CD4-positive, alpha-beta T cell treated with Interleukin-15 for 4 hours (primary cell): ENCODE measurements around the gene CD7.

ENCODE experiments used
- DNase-seq: peaks from one replicate; pipeline ENCODE4 v3.0.0-alpha.2; 2020; ENCODE audit warnings: low spot score

The CD7 gene

GRCh38 chr17:82328141-82328993 is 11.0 kb upstream of the CD7 start:
- no peak for DNase-seq

GRCh38 chr17:82327757-82328140 is 10.3 kb upstream of the CD7 start:
- no peak for DNase-seq

- no peak for DNase-seq
Observed at GRCh38 chr17:82327289-82327688, 9.9 kb upstream of the CD7 start.

- DNase-seq: no peak
Observed at GRCh38 chr17:82325286-82326180, 8.1 kb upstream of the CD7 start.

- no peak for DNase-seq
Observed at GRCh38 chr17:82324566-82325285, 7.3 kb upstream of the CD7 start.

- no peak for DNase-seq
Observed at GRCh38 chr17:82323514-82324234, 6.3 kb upstream of the CD7 start.

- DNase-seq: no peak
Observed at GRCh38 chr17:82322526-82323453, 5.4 kb upstream of the CD7 start.

- DNase-seq: no peak
Observed at GRCh38 chr17:82321947-82322466, 4.6 kb upstream of the CD7 start.

GRCh38 chr17:82320956-82321927 is 3.8 kb upstream of the CD7 start:
- DNase-seq: peak; percentile 84

GRCh38 chr17:82320140-82320840 is 2.9 kb upstream of the CD7 start:
- no peak for DNase-seq

GRCh38 chr17:82319619-82320062 is 2.2 kb upstream of the CD7 start:
- DNase-seq: no peak

GRCh38 chr17:82318772-82319606 is 1.6 kb upstream of the CD7 start:
- DNase-seq: no peak

- no peak for DNase-seq
Observed at GRCh38 chr17:82318169-82318498, 726 bp upstream of the CD7 start.

- DNase-seq: no peak
Observed at GRCh38 chr17:82316651-82317393, 586 bp downstream of the CD7 start.

- DNase-seq: peak; percentile 43
Observed at GRCh38 chr17:82315703-82316358, 1.6 kb downstream of the CD7 start.
